GM13977 (cell line): ENCODE results near the gene ZNF337.

Experiments used
- DNase-seq: peaks from one replicate; pipeline ENCODE4 v3.0.0; 2012; ENCODE audit warnings: low spot score
- CTCF ChIP-seq: IDR thresholded peaks from 2 replicates; pipeline ENCODE4 v1.5.1; 2012; ENCODE audit warnings: mild to moderate bottlenecking, control low read depth; ENCODE audit not compliant: insufficient read depth; ENCODE audit errors: extremely low read depth, missing control alignments
- in situ Hi-C: fragments of 300-500 bp; cut with MboI; formaldehyde crosslinking; loops from one replicate; pipeline ENCODE4 v1.12.0; 2022; ENCODE audit warnings: low sequenced_read_pairs, low pct_unique_long_range_greater_than_20kb, mixed read lengths, inconsistent platforms; ENCODE audit not compliant: unreplicated experiment

ZNF337 gene

GRCh38 chr20:25629816-25630499 lies 66.7 kb downstream of the ZNF337 start:
- in situ Hi-C loops: no loop called here
- no peak for TF ChIP-seq CTCF
- no peak for DNase-seq

- in situ Hi-C loops: no loop called here
- no peak for TF ChIP-seq CTCF
- DNase-seq: no peak
These were observed 69.9 kb downstream of the ZNF337 start for GRCh38 chr20:25626779-25627178.

GRCh38 chr20:25624500-25624939 lies 72.1 kb downstream of the ZNF337 start:
- no peak for DNase-seq
- in situ Hi-C loops: no loop called here
- no peak for TF ChIP-seq CTCF
